Gastroesophageal sphincter (tissue), 4 donors: ENCODE measurements around the gene PRR23A. TPM values are rescaled to one million over a fixed set of nuclear protein-coding genes. Genes with fewer than 3 reads are reported as not detected.

ENCODE experiments used
- ATAC-seq: fragments of 150-250 bp; one replicate; pipeline ENCODE4 v1.9.1; 2016; ENCODE audit warnings: mild to moderate bottlenecking, moderate library complexity
- H3K27ac ChIP-seq, 4 donors: fragments of 200-600 bp; sonication (generic) in 3 of 4; 1 replicate in 3 of 4; 2 replicates in 1 of 4; pipeline ENCODE4 v1.5.1; 2016 to 2019
- H3K27me3 ChIP-seq: fragments of 200-600 bp; sonication (generic); one replicate; pipeline ENCODE4 v1.5.1; 2019
- H3K36me3 ChIP-seq, 2 donors: fragments of 200-600 bp; sonication (generic); one replicate each; pipeline ENCODE4 v1.5.1; 2019; ENCODE audit warnings: control low read depth in 1 of 2
- H3K4me1 ChIP-seq, 3 donors: fragments of 200-600 bp; sonication (generic); 1 replicate in 2 of 3; 2 replicates in 1 of 3; pipeline ENCODE4 v1.5.1; 2016 to 2019; ENCODE audit warnings: control low read depth in 2 of 3
- H3K4me3 ChIP-seq, 2 donors: fragments of 200-600 bp; sonication (generic); one replicate each; pipeline ENCODE4 v1.5.1; 2019; ENCODE audit warnings: mild to moderate bottlenecking in 1 of 2, moderate library complexity in 1 of 2
- H3K9me3 ChIP-seq, 3 donors: fragments of 200-600 bp; sonication (generic); one replicate each; pipeline ENCODE4 v1.5.1; 2017 to 2019; ENCODE audit warnings: control low read depth in 2 of 3
- CTCF ChIP-seq, 4 experiments: fragments of 200-600 bp in 2 of 4; fragments of 450-650 bp in 2 of 4; sonication (generic) in 1 of 4; IDR thresholded peaks; one replicate each; pipeline ENCODE4 v1.5.1; 2017 to 2019; ENCODE audit warnings: antibody characterized with exemption in 4 of 4, mild to moderate bottlenecking in 2 of 4, moderate library complexity in 2 of 4
- EP300 ChIP-seq: sonication (generic); formaldehyde crosslinking; IDR thresholded peaks from one replicate; pipeline ENCODE4 v1.6.1; 2017; ENCODE audit warnings: antibody characterized with exemption, mild to moderate bottlenecking
- POLR2A ChIP-seq, 2 donors: fragments of 450-650 bp; IDR thresholded peaks; one replicate each; pipeline ENCODE4 v1.6.1; 2017; ENCODE audit warnings: antibody characterized with exemption in 2 of 2, mild to moderate bottlenecking in 2 of 2, moderate library complexity in 1 of 2
- POLR2AphosphoS5 ChIP-seq: sonication (generic); formaldehyde crosslinking; IDR thresholded peaks from one replicate; pipeline ENCODE4 v1.6.1; 2017; ENCODE audit warnings: antibody characterized with exemption
- WGBS, 2 donors: methylation state at CpG; one replicate each; pipeline ENCODE4 v1.1.5; 2018; ENCODE audit warnings: low coverage in 1 of 2; 5-methylcytosine and 5-hydroxymethylcytosine counted together
- total RNA-seq, 4 donors: library from RNA; depleted of rRNA; stranded (reverse); fragments of >200 nt; gene quantifications; one replicate each; pipeline ENCODE4 v1.1.0, GENCODE V29; 2016

The PRR23A gene
- total RNA-seq, 4 donors from 2014 or later, result not detected

DNA sequence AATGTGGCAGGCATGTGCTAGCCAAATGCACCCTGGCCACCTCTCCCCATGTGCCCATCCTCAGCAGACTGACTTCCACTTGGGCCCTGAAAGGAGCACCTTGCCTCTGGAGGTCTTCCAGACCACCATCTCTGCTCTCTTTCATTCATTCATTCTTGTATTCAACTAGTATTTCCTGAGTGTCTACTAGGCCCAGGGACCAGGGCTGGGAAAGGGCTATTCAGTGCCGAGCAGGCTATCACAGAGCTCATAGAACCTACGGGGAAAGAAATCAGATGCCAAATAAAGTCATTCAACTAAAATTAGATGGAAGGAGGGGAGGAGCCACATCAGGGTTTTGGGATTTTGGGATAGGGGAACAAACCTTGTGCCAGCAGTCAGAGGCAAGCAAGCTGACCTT is 18.9 kb downstream of the PRR23A start:
- no CpG with 5 or more reads among the region's 2 CpGs for WGBS, 2 donors
- no peaks in the 10 kb centered on the region for H3K9me3 ChIP-seq
- no peaks in the 10 kb centered on the region for H3K36me3 ChIP-seq
- no peak for ATAC-seq
- no peak overlapping the region for H3K27ac ChIP-seq
- H3K4me3 ChIP-seq, result no peak overlapping the region
- TF ChIP-seq CTCF (IDR thresholded peaks at IDR 0.05) (no peak), EP300 (no peak), POLR2AphosphoS5 (no peak), POLR2A (IDR thresholded peaks at IDR 0.05) (no peak)
- no peaks in the 10 kb centered on the region for H3K4me1 ChIP-seq
- H3K27me3 ChIP-seq, result no peaks in the 10 kb centered on the region

DNA sequence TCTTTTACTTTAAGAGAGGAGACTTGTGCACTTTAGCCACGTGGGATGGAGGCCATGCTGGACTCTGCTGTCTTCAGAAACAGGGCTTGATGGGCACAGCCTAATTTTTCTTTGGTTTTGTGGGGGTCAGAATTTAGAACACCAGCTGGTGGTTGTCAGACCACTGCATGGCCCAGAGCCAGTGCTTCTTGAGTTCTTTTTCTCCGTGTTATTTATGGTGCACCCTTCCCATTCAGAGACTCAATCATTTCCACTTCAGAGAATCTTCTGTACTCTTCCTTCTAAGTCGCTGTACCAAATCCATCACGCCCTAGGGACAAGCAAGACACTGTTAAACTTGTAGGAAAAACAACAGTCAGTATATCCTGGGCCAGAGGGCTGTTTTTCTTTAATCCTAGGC is 20.1 kb downstream of the PRR23A start:
- H3K36me3 ChIP-seq, result no peaks in the 10 kb centered on the region
- no peaks in the 10 kb centered on the region for H3K27me3 ChIP-seq
- H3K4me1 ChIP-seq, result no peaks in the 10 kb centered on the region
- ATAC-seq, result no peak
- WGBS, 2 donors, result 21 to 30% methylated on average over 2 to 4 of the region's 4 CpGs
- H3K9me3 ChIP-seq, result no peaks in the 10 kb centered on the region
- H3K4me3 ChIP-seq, result no peak overlapping the region
- TF ChIP-seq POLR2AphosphoS5, result no peak
- no peak for TF ChIP-seq CTCF (IDR thresholded peaks at IDR 0.05)
- TF ChIP-seq EP300, result no peak
- H3K27ac ChIP-seq, result no peak overlapping the region

GRCh38 chr3:138984816-138985215 is 21.3 kb downstream of the PRR23A start:
- Histone ChIP-seq H3K4me3 (no peak overlapping the region), H3K9me3 (no peaks in the 10 kb centered on the region), H3K36me3 (no peaks in the 10 kb centered on the region), H3K27ac (no peak overlapping the region), H3K27me3 (no peaks in the 10 kb centered on the region), H3K4me1 (peaks cover 0 to 2% (median 0%) of the 10 kb centered on the region in 3 donors)
- ATAC-seq, result no peak
- no peak for TF ChIP-seq POLR2AphosphoS5
- TF ChIP-seq POLR2A (IDR thresholded peaks at IDR 0.05), result no peak
- no peak for TF ChIP-seq CTCF (IDR thresholded peaks at IDR 0.05)
- no peak for TF ChIP-seq EP300
- WGBS, 2 donors, result 40 to 71% methylated on average over 1 of the region's 3 CpGs

DNA sequence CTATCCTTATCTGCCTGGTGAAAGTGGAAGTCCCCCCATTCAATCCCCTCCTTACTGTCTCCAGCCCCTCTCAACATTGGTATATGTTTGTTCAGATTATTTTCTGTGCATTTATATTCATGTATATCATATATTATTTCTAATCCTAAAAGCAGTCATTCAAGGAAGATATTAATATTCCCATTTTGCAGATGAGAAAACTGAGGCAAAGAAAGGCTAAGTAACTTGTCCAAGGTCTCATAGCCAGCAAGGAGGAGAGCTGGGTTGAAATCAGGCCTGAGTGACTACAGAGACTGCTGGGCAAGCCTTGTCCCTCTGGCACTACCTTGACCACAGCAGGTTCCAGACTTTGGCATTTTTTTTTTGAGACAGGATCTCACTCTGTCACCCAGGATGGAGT is 30.0 kb downstream of the PRR23A start:
- TF ChIP-seq POLR2A (IDR thresholded peaks at IDR 0.05), result no peak
- TF ChIP-seq CTCF (IDR thresholded peaks at IDR 0.05), result no peak
- TF ChIP-seq POLR2AphosphoS5, result no peak
- TF ChIP-seq EP300, result no peak
- Histone ChIP-seq H3K4me3 (no peak overlapping the region), H3K36me3 (no peaks in the 10 kb centered on the region), H3K27ac (no peak overlapping the region), H3K4me1 (peaks cover 0 to 7% (median 0%) of the 10 kb centered on the region in 3 donors), H3K27me3 (peaks cover 9% of the 10 kb centered on the region), H3K9me3 (no peaks in the 10 kb centered on the region)
- no peak for ATAC-seq

GRCh38 chr3:138975351-138975750 is 30.7 kb downstream of the PRR23A start:
- peaks cover 0 to 7% (median 0%) of the 10 kb centered on the region in 3 donors for H3K4me1 ChIP-seq
- no peak overlapping the region for H3K27ac ChIP-seq
- no peaks in the 10 kb centered on the region for H3K36me3 ChIP-seq
- TF ChIP-seq POLR2A (IDR thresholded peaks at IDR 0.05) (no peak), POLR2AphosphoS5 (no peak)
- peaks cover 16% of the 10 kb centered on the region for H3K27me3 ChIP-seq
- no peak overlapping the region for H3K4me3 ChIP-seq
- no peak for ATAC-seq
- no peaks in the 10 kb centered on the region for H3K9me3 ChIP-seq
- 93 to 100% methylated on average over 1 to 3 of the region's 8 CpGs for WGBS, 2 donors

GRCh38 chr3:138974462-138974861 is 31.6 kb downstream of the PRR23A start:
- no peak for ATAC-seq
- Histone ChIP-seq H3K4me1 (peaks cover 0 to 1% (median 0%) of the 10 kb centered on the region in 3 donors), H3K27ac (no peak overlapping the region), H3K9me3 (no peaks in the 10 kb centered on the region), H3K27me3 (peaks cover 23% of the 10 kb centered on the region), H3K36me3 (no peaks in the 10 kb centered on the region), H3K4me3 (no peak overlapping the region)
- TF ChIP-seq POLR2A (IDR thresholded peaks at IDR 0.05) (no peak), CTCF (IDR thresholded peaks at IDR 0.05) (no peak), POLR2AphosphoS5 (no peak), EP300 (no peak)
- WGBS, 2 donors, result 83 to 86% methylated on average over 5 of the region's 5 CpGs
